ENCODE data around the gene KCNMA1.
"Not testable (repeated sequence)": the region's sequence is repeated elsewhere in the genome, so short reads cannot be mapped to it uniquely, and the experiment has no call there.

KCNMA1 gene

GRCh38 chr10:77393411-77393810 is 244.2 kb downstream of the KCNMA1 start:
- no peaks in the 10 kb centered on the region for H3K36me3 ChIP-seq (ENCODE audit: control insufficient read depth, insufficient read depth, low read length)
- H3K9me3 ChIP-seq (ENCODE audit: control insufficient read depth, low read length), result no peaks in the 10 kb centered on the region
- H3K27ac ChIP-seq (ENCODE audit: insufficient read depth, low read depth, low read length, poor library complexity, severe bottlenecking), result no peak overlapping the region
- peaks cover 10% of the 10 kb centered on the region for H3K4me1 ChIP-seq (ENCODE audit: control insufficient read depth, insufficient read depth, low read length)
- no peaks in the 10 kb centered on the region for H3K27me3 ChIP-seq (ENCODE audit: control insufficient read depth, insufficient read depth, low read length, poor library complexity, severe bottlenecking)
- H3K4me3 ChIP-seq (ENCODE audit: insufficient read depth, low read depth, low read length), result no peak overlapping the region
- 92 to 96% methylated on average over 3 of the region's 3 CpGs for WGBS, 2 experiments

GRCh38 chr10:77392851-77393250 is 244.8 kb downstream of the KCNMA1 start:
- Histone ChIP-seq H3K9me3 (ENCODE audit: control insufficient read depth, low read length) (no peaks in the 10 kb centered on the region), H3K27ac (ENCODE audit: insufficient read depth, low read depth, low read length, poor library complexity, severe bottlenecking) (no peak overlapping the region), H3K4me1 (ENCODE audit: control insufficient read depth, insufficient read depth, low read length) (peaks cover 10% of the 10 kb centered on the region), H3K36me3 (ENCODE audit: control insufficient read depth, insufficient read depth, low read length) (no peaks in the 10 kb centered on the region), H3K27me3 (ENCODE audit: control insufficient read depth, insufficient read depth, low read length, poor library complexity, severe bottlenecking) (no peaks in the 10 kb centered on the region), H3K4me3 (ENCODE audit: insufficient read depth, low read depth, low read length) (no peak overlapping the region)
- WGBS, 2 experiments, result 86 to 94% methylated on average over 6 of the region's 6 CpGs

GRCh38 chr10:77392236-77392721 is 245.3 kb downstream of the KCNMA1 start:
- H3K27ac ChIP-seq (ENCODE audit: insufficient read depth, low read depth, low read length, poor library complexity, severe bottlenecking), result no peak overlapping the region
- H3K9me3 ChIP-seq (ENCODE audit: control insufficient read depth, low read length), result no peaks in the 10 kb centered on the region
- H3K4me3 ChIP-seq (ENCODE audit: insufficient read depth, low read depth, low read length), result no peak overlapping the region
- no peaks in the 10 kb centered on the region for H3K27me3 ChIP-seq (ENCODE audit: control insufficient read depth, insufficient read depth, low read length, poor library complexity, severe bottlenecking)
- H3K36me3 ChIP-seq (ENCODE audit: control insufficient read depth, insufficient read depth, low read length), result no peaks in the 10 kb centered on the region
- peaks cover 10% of the 10 kb centered on the region for H3K4me1 ChIP-seq (ENCODE audit: control insufficient read depth, insufficient read depth, low read length)
- 92 to 96% methylated on average over 2 of the region's 2 CpGs for WGBS, 2 experiments

GRCh38 chr10:77391605-77392235 is 245.9 kb downstream of the KCNMA1 start:
- H3K9me3 ChIP-seq (ENCODE audit: control insufficient read depth, low read length), result no peaks in the 10 kb centered on the region
- H3K36me3 ChIP-seq (ENCODE audit: control insufficient read depth, insufficient read depth, low read length), result no peaks in the 10 kb centered on the region
- no peaks in the 10 kb centered on the region for H3K27me3 ChIP-seq (ENCODE audit: control insufficient read depth, insufficient read depth, low read length, poor library complexity, severe bottlenecking)
- no peak overlapping the region for H3K27ac ChIP-seq (ENCODE audit: insufficient read depth, low read depth, low read length, poor library complexity, severe bottlenecking)
- no peak overlapping the region for H3K4me3 ChIP-seq (ENCODE audit: insufficient read depth, low read depth, low read length)
- 38 to 42% methylated on average over 12 of the region's 12 CpGs for whole genome bisulfite sequencing, 2 experiments
- peaks cover 10% of the 10 kb centered on the region for H3K4me1 ChIP-seq (ENCODE audit: control insufficient read depth, insufficient read depth, low read length)

GRCh38 chr10:77390481-77390891 is 247.1 kb downstream of the KCNMA1 start:
- H3K4me3 ChIP-seq (ENCODE audit: insufficient read depth, low read depth, low read length), result no peak overlapping the region
- no peaks in the 10 kb centered on the region for H3K9me3 ChIP-seq (ENCODE audit: control insufficient read depth, low read length)
- 90 to 95% methylated on average over 2 of the region's 2 CpGs for WGBS, 2 experiments
- no peak overlapping the region for H3K27ac ChIP-seq (ENCODE audit: insufficient read depth, low read depth, low read length, poor library complexity, severe bottlenecking)
- H3K27me3 ChIP-seq (ENCODE audit: control insufficient read depth, insufficient read depth, low read length, poor library complexity, severe bottlenecking), result no peaks in the 10 kb centered on the region
- peaks cover 10% of the 10 kb centered on the region for H3K4me1 ChIP-seq (ENCODE audit: control insufficient read depth, insufficient read depth, low read length)
- no peaks in the 10 kb centered on the region for H3K36me3 ChIP-seq (ENCODE audit: control insufficient read depth, insufficient read depth, low read length)

- Histone ChIP-seq H3K27me3 (ENCODE audit: control insufficient read depth, insufficient read depth, low read length, poor library complexity, severe bottlenecking) (no peaks in the 10 kb centered on the region), H3K27ac (ENCODE audit: insufficient read depth, low read depth, low read length, poor library complexity, severe bottlenecking) (no peak overlapping the region), H3K4me1 (ENCODE audit: control insufficient read depth, insufficient read depth, low read length) (peaks cover 13% of the 10 kb centered on the region), H3K9me3 (ENCODE audit: control insufficient read depth, low read length) (no peaks in the 10 kb centered on the region), H3K4me3 (ENCODE audit: insufficient read depth, low read depth, low read length) (no peak overlapping the region), H3K36me3 (ENCODE audit: control insufficient read depth, insufficient read depth, low read length) (no peaks in the 10 kb centered on the region)
- 80 to 85% methylated on average over 1 to 2 of the region's 2 CpGs for WGBS, 2 experiments
Observed at GRCh38 chr10:77388571-77389100, 249.0 kb downstream of the KCNMA1 start.

- not testable (repeated sequence) for H3K27me3 ChIP-seq (ENCODE audit: control insufficient read depth, insufficient read depth, low read length, poor library complexity, severe bottlenecking); H3K36me3 ChIP-seq (ENCODE audit: control insufficient read depth, insufficient read depth, low read length); H3K4me3 ChIP-seq (ENCODE audit: insufficient read depth, low read depth, low read length); H3K9me3 ChIP-seq (ENCODE audit: control insufficient read depth, low read length); H3K27ac ChIP-seq (ENCODE audit: insufficient read depth, low read depth, low read length, poor library complexity, severe bottlenecking)
- H3K4me1 ChIP-seq (ENCODE audit: control insufficient read depth, insufficient read depth, low read length), result peaks cover 13% of the 10 kb centered on the region
- 82 to 88% methylated on average over 2 of the region's 2 CpGs for WGBS, 2 experiments
Observed at GRCh38 chr10:77387701-77388100, 249.9 kb downstream of the KCNMA1 start.

GRCh38 chr10:77387247-77387646 is 250.4 kb downstream of the KCNMA1 start:
- no peak overlapping the region for H3K4me3 ChIP-seq (ENCODE audit: insufficient read depth, low read depth, low read length)

GRCh38 chr10:77386838-77387237 is 250.8 kb downstream of the KCNMA1 start:
- 68 to 75% methylated on average over 5 of the region's 5 CpGs for WGBS, 2 experiments
- Histone ChIP-seq H3K27ac (ENCODE audit: insufficient read depth, low read depth, low read length, poor library complexity, severe bottlenecking) (no peak overlapping the region), H3K4me1 (ENCODE audit: control insufficient read depth, insufficient read depth, low read length) (peaks cover 13% of the 10 kb centered on the region), H3K36me3 (ENCODE audit: control insufficient read depth, insufficient read depth, low read length) (no peaks in the 10 kb centered on the region), H3K4me3 (ENCODE audit: insufficient read depth, low read depth, low read length) (no peak overlapping the region), H3K27me3 (ENCODE audit: control insufficient read depth, insufficient read depth, low read length, poor library complexity, severe bottlenecking) (no peaks in the 10 kb centered on the region), H3K9me3 (ENCODE audit: control insufficient read depth, low read length) (no peaks in the 10 kb centered on the region)

More at GRCh38 chr10:77387247-77387646, 250.4 kb downstream of the KCNMA1 start:
- Histone ChIP-seq H3K27ac (ENCODE audit: insufficient read depth, low read depth, low read length, poor library complexity, severe bottlenecking) (no peak overlapping the region), H3K9me3 (ENCODE audit: control insufficient read depth, low read length) (no peaks in the 10 kb centered on the region), H3K4me1 (ENCODE audit: control insufficient read depth, insufficient read depth, low read length) (peaks cover 13% of the 10 kb centered on the region), H3K27me3 (ENCODE audit: control insufficient read depth, insufficient read depth, low read length, poor library complexity, severe bottlenecking) (no peaks in the 10 kb centered on the region), H3K36me3 (ENCODE audit: control insufficient read depth, insufficient read depth, low read length) (no peaks in the 10 kb centered on the region)

- H3K4me1 ChIP-seq (ENCODE audit: control insufficient read depth, insufficient read depth, low read length), result peaks cover 13% of the 10 kb centered on the region
- H3K36me3 ChIP-seq (ENCODE audit: control insufficient read depth, insufficient read depth, low read length), result no peaks in the 10 kb centered on the region
- H3K4me3 ChIP-seq (ENCODE audit: insufficient read depth, low read depth, low read length), result no peak overlapping the region
- WGBS, 2 experiments, result 81 to 84% methylated on average over 4 of the region's 4 CpGs
- no peak overlapping the region for H3K27ac ChIP-seq (ENCODE audit: insufficient read depth, low read depth, low read length, poor library complexity, severe bottlenecking)
- no peaks in the 10 kb centered on the region for H3K9me3 ChIP-seq (ENCODE audit: control insufficient read depth, low read length)
- no peaks in the 10 kb centered on the region for H3K27me3 ChIP-seq (ENCODE audit: control insufficient read depth, insufficient read depth, low read length, poor library complexity, severe bottlenecking)
Observed at GRCh38 chr10:77386365-77386764, 251.2 kb downstream of the KCNMA1 start.

Data from ectodermal cell (in vitro differentiated cells).